Ureter (tissue), 1 donor: ENCODE measurements around the gene STPG2. TPM values are rescaled to one million over a fixed set of nuclear protein-coding genes. Genes with fewer than 3 reads are reported as not detected.
"Not testable (repeated sequence)": the region's sequence is repeated elsewhere in the genome, so short reads cannot be mapped to it uniquely, and the experiment has no call there.

Experiments used
- DNase-seq: peaks from one replicate; pipeline ENCODE4 v3.0.0-alpha.2; 2020; ENCODE audit warnings: low spot score
- total RNA-seq: library from RNA; stranded (reverse); gene quantifications from one replicate; pipeline ENCODE4 v1.2.4, GENCODE V29; 2023
- donor health status: DM: yes; HTN: yes; CAD: no.

Gene STPG2
- total RNA-seq, 1 donor from 2014 or later: 1.4 TPM

GRCh38 chr4:97942951-97943350, 200.3 kb downstream of the STPG2 start:
- no peak for DNase-seq

DNA sequence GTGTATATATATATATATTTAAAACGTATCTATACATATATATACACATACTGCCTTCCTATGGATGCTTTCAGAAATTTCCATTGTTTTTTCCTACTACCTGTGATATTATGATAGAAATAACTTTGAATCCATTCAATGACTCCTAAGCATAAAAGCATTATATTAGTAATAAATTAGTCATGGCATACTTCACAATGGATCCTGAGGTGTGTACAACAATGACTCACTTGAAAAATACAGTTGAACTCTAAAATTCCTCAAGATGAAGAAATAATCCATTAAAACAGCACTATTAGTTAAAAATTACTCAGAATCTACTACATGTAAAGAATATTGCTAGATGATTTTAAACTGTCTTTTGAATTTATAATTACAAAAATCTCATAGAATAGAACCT, 201.1 kb downstream of the STPG2 start:
- DNase-seq: no peak

DNA sequence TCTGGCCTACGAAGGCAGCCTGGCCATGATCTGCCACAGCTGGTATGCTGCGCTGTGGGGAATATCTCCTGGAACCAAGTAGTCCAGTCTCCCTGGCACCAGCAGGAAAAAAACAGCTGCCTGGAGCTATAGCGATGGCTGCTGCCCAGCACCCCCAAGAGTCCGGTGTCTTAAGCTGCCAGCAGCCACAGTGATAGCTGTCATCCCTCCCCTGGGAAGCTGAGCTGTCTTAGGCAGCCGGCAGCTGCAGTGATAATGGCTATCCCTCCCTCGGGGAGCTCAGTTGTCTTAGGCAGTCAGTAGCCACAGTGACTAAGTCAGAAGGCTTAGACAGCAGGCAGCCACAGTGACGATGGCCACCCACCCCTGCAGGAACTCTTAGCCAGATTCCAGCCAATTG, 205.1 kb downstream of the STPG2 start:
- DNase-seq: no peak

GRCh38 chr4:97924341-97924958, 218.8 kb downstream of the STPG2 start:
- no peak for DNase-seq

GRCh38 chr4:97923096-97923495, 220.2 kb downstream of the STPG2 start:
- DNase-seq: no peak

DNA sequence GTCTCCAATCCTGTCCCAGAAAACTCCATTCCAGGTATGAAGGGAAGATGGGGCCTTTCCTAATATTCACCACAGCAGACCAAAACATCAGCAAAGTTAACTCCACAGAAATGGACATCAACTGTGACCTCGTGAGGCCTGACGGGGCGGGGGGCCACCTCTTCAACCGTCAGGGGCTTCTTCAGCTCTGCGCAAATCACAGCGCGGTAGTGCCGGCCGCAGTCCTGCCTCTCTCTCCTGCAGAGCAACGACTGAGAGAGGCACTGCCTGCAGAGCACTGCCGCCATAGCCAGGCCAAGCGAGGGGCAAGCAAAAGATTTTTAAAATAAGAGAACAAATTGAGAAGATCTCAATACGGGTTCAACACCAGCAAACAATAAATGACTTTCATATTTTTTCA, 226.2 kb downstream of the STPG2 start:
- no peak for DNase-seq

DNA sequence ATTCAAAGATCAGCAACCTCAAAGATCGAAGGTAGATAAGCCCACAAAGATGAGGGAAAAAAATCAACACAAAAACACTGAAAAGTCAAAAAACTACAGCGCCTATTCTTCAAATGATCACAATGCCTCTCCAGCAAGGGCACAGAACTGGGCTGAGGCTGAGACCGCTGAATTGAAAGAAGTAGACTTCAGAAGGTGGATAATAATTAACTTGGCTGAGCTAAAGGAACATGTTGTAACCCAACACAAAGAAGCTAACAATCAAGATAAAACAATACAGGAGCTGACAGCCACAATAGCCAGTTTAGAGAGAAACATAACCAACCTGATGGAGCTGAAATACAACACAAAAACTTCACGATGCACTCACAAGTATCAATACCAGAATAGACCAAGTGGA, 231.1 kb downstream of the STPG2 start:
- no peak for DNase-seq

DNA sequence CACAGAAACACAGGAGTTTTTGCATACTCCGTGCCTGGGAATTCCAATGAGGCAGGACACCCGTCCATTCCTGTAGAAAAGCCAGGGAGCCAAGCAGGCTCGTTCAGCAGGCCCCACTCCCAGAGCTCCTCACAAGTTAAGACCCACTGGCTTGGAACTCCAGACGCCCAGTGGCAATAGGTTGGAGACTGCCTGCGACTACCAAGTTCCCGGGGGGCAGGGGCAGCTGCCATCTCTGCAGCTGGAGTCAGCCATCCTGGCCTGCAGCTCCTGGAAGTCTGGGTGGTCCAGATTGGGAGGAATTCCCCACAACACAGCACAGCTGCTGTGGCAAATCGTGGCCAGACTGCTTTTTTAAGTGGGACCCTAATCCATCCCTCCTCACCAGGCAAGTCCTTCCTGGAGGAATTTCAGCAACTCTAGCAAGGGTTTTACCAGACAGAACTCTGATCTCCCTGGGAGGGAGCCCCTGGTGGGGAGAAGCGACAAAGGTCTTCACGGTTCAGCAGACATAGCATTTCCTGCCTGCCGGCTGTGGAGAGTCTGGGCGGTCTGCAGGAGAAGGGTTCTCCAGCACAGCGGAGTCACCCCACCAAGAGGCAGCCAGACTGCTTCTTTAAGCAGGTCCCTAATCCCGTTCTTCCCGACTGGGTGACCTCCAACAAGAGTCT, 231.9 kb downstream of the STPG2 start:
- DNase-seq: no peak

- DNase-seq: no peak
Observed at GRCh38 chr4:97910005-97910404, 233.3 kb downstream of the STPG2 start.

DNA sequence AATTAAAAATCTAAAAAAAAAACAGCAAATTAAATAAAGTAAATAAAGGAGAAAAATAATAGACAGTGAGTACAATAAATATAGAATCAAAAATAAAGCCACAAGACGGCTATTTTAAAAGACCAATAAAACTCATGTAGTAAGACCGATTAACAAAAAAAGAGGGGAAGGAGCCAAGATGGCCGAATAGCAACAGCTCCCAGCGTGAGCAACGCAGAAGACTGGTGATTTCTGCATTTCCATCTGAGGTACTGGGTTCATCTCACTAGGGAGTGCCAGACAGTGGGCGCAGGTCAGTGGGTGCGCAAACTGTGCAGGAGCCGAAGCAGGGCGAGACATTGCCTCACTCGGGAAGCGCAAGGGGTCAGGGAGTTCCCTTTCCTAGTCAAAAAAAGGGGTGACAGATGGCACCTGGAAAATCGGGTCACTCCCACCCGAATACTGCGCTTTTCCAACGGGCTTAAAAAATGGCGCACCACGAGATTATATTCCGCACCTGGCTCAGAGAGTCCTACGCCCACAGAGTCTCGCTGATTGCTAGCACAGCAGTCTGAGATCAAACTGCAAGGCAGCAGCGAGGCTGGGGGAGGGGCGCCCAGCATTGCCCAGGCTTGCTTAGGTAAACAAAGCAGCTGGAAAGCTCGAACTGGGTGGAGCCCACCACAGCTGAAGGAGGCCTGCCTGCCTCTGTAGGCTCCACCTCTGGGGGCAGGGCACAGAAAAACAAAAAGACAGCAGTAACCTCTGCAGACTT, 239.7 kb downstream of the STPG2 start:
- DNase-seq: not testable (repeated sequence)

DNA sequence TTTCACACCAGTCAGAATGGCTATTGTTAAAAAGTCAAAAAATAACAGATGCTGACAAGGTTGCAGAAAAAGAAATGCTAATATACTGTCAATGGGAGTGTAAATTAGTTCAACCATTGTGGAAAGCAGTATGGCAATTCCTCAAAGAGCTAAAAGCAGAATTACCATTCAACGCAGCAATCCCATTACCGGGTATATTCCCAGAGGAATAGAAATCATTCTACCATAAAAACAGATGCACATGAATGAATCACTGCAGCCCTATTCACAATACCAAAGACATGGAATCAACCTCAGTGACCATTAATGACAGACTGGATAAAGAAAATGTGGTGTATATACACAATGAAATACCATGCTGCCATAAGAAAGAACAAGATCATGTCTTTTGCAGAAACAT, 243.0 kb downstream of the STPG2 start:
- no peak for DNase-seq

- DNase-seq: no peak
Observed at GRCh38 chr4:97892592-97893266, 250.5 kb downstream of the STPG2 start.

DNA sequence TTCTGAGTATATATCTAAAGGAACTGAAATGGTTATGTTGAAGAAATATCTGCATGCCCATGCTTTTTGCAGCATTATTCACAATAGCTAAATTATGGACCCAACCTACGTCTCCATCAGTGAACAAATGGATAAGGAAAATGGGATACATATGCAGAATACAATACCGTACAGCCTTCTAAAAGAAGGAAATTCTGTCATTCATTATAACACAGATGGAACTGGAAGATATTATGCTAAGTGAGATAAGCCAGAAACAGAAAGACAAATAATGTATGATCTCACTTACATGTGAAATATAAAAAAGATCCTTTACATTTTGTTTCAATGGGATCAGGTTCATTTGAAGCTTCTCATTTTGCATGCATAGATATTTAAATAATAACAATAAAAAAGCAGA, 263.3 kb downstream of the STPG2 start:
- DNase-seq: no peak

- no peak for DNase-seq
Observed at GRCh38 chr4:97868097-97868496, 275.2 kb downstream of the STPG2 start.

DNA sequence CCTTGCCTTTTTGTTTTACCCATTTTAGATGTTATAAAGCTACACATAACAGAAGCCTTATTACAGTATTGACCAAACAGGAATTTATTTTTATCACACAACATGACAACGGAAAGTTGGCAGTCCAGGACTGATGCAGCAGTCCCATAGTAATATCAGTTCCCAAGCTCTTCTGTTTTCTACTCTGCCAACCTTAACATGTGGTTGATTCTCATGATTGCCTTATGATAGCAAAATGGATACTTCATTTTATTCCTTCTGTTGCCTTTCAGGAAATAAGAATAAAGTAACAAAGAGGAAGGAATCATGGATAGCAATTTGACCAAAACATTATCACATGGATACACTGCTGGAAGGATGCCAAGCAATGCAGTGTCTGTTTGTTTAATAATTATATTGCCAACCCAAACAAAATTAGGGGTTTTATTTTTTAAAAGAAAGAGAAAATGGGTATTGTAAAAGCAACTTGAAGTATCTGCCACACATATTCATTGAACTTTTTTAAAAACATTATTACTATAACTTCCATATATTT, 275.7 kb downstream of the STPG2 start:
- DNase-seq: no peak

GRCh38 chr4:97866821-97867556, 276.3 kb downstream of the STPG2 start:
- DNase-seq: no peak

DNA sequence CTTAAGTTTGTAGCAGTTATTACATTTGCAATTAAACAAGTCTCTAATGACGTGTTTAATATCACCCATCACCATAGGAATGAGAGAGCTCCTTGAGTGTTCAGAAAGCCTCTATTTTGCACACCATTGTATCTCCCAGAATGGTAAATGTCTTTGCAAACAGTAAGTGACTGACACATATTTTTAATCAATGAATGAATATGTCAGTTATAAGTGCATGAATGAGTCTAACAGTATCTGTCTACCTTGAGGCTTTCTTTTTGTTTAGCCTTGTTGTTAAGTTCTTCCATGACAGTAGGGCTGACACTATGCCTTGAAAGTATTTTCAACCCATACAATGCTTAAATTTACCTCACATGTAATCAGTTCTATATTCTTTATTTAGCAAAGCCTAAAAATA, 292.2 kb downstream of the STPG2 start:
- DNase-seq: no peak

DNA sequence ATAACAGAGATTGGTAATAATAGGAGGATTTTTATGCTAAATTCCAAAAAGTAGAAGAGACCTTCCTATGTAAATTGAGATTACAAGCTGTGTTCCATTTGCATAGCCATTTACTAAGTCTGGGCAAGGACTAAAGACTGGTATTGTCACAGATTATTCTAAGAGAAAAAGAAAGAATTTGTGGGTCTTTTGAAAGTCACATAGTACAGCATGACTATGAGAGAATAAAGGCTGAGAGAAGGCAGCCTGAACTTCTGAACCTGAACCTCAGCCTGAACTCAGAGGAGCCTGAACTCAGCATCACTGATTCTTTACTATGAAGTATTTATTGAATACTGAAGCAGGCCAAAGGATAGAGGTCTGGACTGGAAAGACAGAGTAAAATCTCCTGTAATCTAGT, 297.5 kb downstream of the STPG2 start:
- DNase-seq: no peak

DNA sequence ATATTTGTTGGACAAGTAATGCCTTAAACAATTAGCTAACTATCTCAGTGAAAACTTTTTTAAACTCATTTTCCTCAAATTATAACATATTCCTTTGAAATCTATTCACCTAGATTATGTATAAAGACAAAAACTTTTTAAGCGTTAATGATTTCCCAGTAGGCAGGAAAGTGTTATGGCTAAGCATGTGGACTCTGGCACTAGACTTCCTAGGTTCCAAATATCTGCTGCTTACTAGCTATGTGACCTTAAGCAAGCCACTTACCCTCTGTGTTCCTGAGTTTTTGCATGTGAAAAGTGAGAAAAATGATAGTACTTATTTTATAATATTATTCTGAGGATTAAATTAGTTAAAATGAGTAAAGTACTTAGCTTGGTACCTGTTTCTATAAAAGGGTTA, 301.8 kb downstream of the STPG2 start:
- no peak for DNase-seq

DNA sequence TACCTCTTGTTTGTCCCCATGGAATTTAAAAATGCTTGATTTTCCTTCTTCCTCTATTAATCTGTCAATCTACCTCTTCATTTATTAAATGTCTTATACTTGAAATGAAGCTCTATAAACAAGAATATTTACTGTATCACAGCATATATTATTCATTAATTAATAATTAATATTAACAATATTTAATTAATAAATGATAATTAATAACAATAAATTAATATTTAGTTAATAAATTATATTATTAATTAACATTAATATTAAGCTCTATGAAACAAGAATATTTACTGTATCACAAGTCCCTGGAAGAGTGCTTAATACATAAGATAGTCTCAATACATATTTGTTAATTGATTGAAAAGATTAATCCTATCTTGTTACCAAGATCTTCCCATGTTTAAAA, 306.6 kb downstream of the STPG2 start:
- DNase-seq: no peak

DNA sequence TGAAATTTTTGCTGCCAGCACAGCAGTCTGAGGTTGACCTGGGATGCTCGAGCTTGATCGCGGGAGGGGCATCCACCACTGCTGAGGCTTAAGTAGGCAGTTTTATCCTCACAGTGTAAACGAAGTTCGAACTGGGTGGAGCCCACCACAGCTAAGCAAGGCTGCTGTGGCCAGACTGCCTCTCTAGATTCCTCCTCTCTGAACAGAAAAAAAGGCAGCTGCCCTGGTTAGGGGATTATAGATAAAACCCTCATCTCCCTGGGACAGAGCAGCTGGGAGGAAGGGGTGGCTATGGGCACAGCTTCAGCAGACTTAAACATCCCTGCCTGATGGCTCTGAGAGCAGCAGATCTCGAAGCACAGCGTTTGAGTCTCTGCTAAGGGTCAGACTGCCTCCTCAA, 314.6 kb downstream of the STPG2 start:
- no peak for DNase-seq

DNA sequence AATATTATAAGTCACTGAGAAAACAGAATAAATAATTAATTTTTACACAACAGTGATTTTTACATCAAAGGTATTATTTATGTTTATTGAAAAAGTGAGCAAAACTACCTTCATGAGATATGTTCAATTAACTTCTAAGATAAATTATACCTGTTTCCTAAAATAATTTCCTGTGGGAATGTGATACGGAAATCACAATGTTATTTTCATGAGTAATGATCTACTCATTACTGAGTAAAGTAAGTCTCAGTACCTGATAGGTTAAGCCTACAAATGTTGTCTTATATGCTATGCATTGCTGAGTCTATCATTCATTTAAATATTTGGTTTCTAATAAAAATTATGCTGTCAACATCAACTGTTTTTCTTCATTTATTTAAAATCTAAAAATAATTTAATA, 324.0 kb downstream of the STPG2 start:
- DNase-seq: no peak
